ENCODE measurements around the gene OTX1. TPM values are rescaled to one million over a fixed set of nuclear protein-coding genes. Genes with fewer than 3 reads are reported as not detected.

OTX1 gene
- total and polyA plus RNA-seq, 2 donors (not counting 1 experiment from before 2014, with no cell fraction given): 0.17 TPM; not detected in 1

DNA sequence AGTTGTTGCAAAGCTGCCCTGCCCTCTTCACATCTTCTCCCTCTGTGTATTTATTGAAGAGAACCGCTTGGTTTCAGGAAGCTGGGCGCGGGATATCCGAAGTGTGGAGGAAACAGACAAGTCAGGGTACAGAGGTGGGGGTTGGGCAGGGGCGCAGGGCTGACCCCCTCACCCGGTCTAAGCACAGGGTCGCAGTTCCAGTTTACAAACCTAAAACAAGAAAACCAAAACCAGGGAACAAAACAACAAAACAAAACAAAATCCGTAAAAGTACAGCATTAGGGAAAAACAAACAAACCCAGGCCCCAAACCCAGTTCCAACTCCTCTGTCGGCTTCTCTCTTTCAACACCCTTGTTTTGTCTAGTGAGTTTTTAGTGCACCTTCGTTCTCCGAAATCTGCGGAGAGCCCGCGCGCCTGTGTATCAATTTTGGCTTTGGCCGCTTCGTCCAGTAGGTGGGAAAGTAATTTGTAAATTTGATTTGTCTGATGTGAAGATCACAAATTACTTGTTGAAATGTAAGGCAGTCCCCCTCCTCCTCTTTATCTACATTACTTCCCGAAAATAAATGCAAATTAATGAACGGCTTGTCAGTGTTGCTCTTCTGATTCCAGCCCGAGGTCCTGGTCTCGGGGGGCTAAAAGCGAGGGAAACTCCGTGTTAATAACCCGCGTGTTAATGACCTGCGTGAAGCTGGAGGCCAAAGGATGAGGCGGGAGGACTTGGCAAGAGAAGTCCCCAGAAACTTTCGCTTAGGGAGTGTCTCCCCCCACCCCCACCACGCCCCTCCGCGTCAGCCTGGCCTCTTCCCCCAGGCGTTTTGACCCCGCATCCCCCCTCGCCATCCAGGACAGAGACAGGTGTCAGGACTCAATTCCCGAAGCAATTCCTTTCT, 6.9 kb downstream of the OTX1 start:
- H3K9me3 ChIP-seq (ENCODE audit: control insufficient read depth, insufficient read depth, low read depth, low read length): no peaks in the 10 kb centered on the region
- no peaks in the 10 kb centered on the region for H4K20me1 ChIP-seq (ENCODE audit: control insufficient read depth, extremely low read depth, insufficient read depth, low read length)
- H3K79me2 ChIP-seq (ENCODE audit: control insufficient read depth, insufficient read depth, low read length): no peaks in the 10 kb centered on the region
- no peak overlapping the region for H3K27ac ChIP-seq (ENCODE audit: insufficient read depth, low read length)
- H3K27me3 ChIP-seq (ENCODE audit: control insufficient read depth, insufficient read depth, low read length): peaks cover 88% of the 10 kb centered on the region
- no peaks in the 10 kb centered on the region for H3K4me1 ChIP-seq (ENCODE audit: control insufficient read depth, extremely low read depth, insufficient read depth, low read length)
- no peaks in the 10 kb centered on the region for H3K36me3 ChIP-seq (ENCODE audit: control insufficient read depth, insufficient read depth, low read length)
- no peak for DNase-seq (ENCODE audit: low read depth in 2 of 2)
- H3K4me2 ChIP-seq (ENCODE audit: extremely low read depth, insufficient read depth, low read length): peak overlapping the region; percentile 35
- H2AFZ ChIP-seq (ENCODE audit: low read length): no peak overlapping the region
- TF ChIP-seq, protein P1, sequence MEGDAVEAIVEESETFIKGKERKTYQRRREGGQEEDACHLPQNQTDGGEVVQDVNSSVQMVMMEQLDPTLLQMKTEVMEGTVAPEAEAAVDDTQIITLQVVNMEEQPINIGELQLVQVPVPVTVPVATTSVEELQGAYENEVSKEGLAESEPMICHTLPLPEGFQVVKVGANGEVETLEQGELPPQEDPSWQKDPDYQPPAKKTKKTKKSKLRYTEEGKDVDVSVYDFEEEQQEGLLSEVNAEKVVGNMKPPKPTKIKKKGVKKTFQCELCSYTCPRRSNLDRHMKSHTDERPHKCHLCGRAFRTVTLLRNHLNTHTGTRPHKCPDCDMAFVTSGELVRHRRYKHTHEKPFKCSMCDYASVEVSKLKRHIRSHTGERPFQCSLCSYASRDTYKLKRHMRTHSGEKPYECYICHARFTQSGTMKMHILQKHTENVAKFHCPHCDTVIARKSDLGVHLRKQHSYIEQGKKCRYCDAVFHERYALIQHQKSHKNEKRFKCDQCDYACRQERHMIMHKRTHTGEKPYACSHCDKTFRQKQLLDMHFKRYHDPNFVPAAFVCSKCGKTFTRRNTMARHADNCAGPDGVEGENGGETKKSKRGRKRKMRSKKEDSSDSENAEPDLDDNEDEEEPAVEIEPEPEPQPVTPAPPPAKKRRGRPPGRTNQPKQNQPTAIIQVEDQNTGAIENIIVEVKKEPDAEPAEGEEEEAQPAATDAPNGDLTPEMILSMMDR (conservative IDR thresholded peaks at IDR 0.05 in 1 of 2, IDR thresholded peaks at IDR 0.05 in 1 of 2; ENCODE audit: low read depth in 1 of 2, low read length in 2 of 2): no peak
- TF ChIP-seq EZH2 (IDR thresholded peaks at IDR 0.05; ENCODE audit: low read length, missing control alignments): peak; percentile 72
- no peak overlapping the region for H3K4me3 ChIP-seq (replicated peaks in 1 of 4; ENCODE audit: control extremely low read depth in 1 of 4, insufficient read depth in 1 of 4, low read depth in 3 of 4, low read length in 4 of 4)
- no peak overlapping the region for H3K9ac ChIP-seq (ENCODE audit: insufficient read depth, low read length)

DNA sequence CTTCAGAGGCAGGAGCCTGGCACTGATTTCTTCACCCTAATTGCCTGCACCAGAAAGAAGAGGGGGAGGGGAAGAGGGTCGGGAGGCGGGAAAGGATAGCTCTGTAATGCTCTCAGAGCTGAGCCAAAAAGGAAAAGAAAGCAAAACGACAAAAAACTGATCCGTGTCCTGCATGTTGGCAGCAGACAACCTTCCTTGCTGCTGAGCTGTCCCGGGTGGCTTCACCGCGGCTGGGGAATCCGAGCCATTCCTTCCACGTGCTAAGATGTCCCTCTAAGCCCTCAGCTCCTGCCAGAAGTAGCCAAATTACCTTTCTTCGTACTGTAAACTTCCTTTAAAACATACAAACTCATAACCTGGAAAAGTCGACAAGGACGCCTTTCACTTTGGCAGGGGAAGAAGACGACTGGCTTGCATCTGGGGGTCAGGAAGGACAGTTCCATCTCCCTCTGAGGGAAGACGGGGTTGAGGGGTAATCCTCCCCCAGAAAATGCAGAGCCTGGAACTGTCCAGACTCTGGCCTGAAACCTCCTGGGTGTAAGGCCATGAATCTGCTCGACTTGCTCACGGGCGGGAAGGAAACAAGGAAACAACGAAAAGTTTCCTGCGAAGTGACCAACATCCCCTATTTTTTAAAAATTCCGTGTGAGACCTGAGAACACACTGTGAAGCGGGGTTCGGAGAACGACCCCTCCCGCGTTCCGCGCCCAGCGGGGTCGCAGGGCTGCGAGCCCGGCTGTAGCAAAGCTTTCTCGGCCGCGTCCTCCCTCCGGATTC, 7.7 kb downstream of the OTX1 start:
- Histone ChIP-seq H3K79me2 (ENCODE audit: control insufficient read depth, insufficient read depth, low read length) (no peaks in the 10 kb centered on the region), H3K36me3 (ENCODE audit: control insufficient read depth, insufficient read depth, low read length) (no peaks in the 10 kb centered on the region), H3K9ac (ENCODE audit: insufficient read depth, low read length) (no peak overlapping the region), H4K20me1 (ENCODE audit: control insufficient read depth, extremely low read depth, insufficient read depth, low read length) (no peaks in the 10 kb centered on the region), H2AFZ (ENCODE audit: low read length) (no peak overlapping the region), H3K27me3 (ENCODE audit: control insufficient read depth, insufficient read depth, low read length) (peaks cover 83% of the 10 kb centered on the region), H3K9me3 (ENCODE audit: control insufficient read depth, insufficient read depth, low read depth, low read length) (no peaks in the 10 kb centered on the region), H3K27ac (ENCODE audit: insufficient read depth, low read length) (no peak overlapping the region), H3K4me3 (replicated peaks in 1 of 4; ENCODE audit: control extremely low read depth in 1 of 4, insufficient read depth in 1 of 4, low read depth in 3 of 4, low read length in 4 of 4) (no peak overlapping the region), H3K4me1 (ENCODE audit: control insufficient read depth, extremely low read depth, insufficient read depth, low read length) (no peaks in the 10 kb centered on the region), H3K4me2 (ENCODE audit: extremely low read depth, insufficient read depth, low read length) (peak overlapping the region; percentile 30)
- TF ChIP-seq EZH2 (IDR thresholded peaks at IDR 0.05; ENCODE audit: low read length, missing control alignments): peak; percentile 75
- TF ChIP-seq, protein P1 (conservative IDR thresholded peaks at IDR 0.05 in 1 of 2, IDR thresholded peaks at IDR 0.05 in 1 of 2; ENCODE audit: low read depth in 1 of 2, low read length in 2 of 2): no peak
- peak in 1 of 2 donors; percentile 59 for DNase-seq (ENCODE audit: low read depth in 2 of 2)

Measured in fibroblast of lung (primary cell).